Smooth muscle cell (in vitro differentiated cells): ENCODE measurements around the gene STK39. TPM values are rescaled to one million over a fixed set of nuclear protein-coding genes. Genes with fewer than 3 reads are reported as not detected.

ENCODE experiments used
- DNase-seq: peaks from one replicate; lab custom pipeline; 2025; ENCODE audit not compliant: unreplicated experiment; lab: John Stamatoyannopoulos, UW
- H2AFZ ChIP-seq: fragments of 200-600 bp; sonication (generic); 2 replicates; pipeline ENCODE4 v1.6.0; 2016; ENCODE audit warnings: antibody characterized with exemption, low read depth, mild to moderate bottlenecking
- H3F3A ChIP-seq: fragments of 200-600 bp; sonication (generic); 2 replicates; pipeline ENCODE4 v1.6.0; 2017; ENCODE audit warnings: antibody characterized with exemption, low read depth
- H3K27ac ChIP-seq: fragments of 200-600 bp; sonication (generic); 2 replicates; pipeline ENCODE4 v1.5.1; 2016; ENCODE audit warnings: low read depth, mild to moderate bottlenecking
- H3K27me3 ChIP-seq: fragments of 200-600 bp; sonication (generic); 2 replicates; pipeline ENCODE4 v1.6.1; 2016; ENCODE audit warnings: low read depth, mild to moderate bottlenecking
- H3K36me3 ChIP-seq: fragments of 200-600 bp; sonication (generic); 2 replicates; pipeline ENCODE4 v1.5.1; 2016; ENCODE audit warnings: low read depth
- H3K4me1 ChIP-seq: fragments of 200-600 bp; sonication (generic); 2 replicates; pipeline ENCODE4 v1.5.1; 2016; ENCODE audit warnings: low read depth
- H3K4me2 ChIP-seq: fragments of 200-600 bp; sonication (generic); 2 replicates; pipeline ENCODE4 v1.6.0; 2016; ENCODE audit warnings: mild to moderate bottlenecking
- H3K4me3 ChIP-seq: fragments of 200-600 bp; sonication (generic); 2 replicates; pipeline ENCODE4 v1.5.1; 2016; ENCODE audit warnings: mild to moderate bottlenecking
- H3K79me2 ChIP-seq: fragments of 200-600 bp; sonication (generic); 2 replicates; pipeline ENCODE4 v1.6.0; 2016; ENCODE audit warnings: low read depth, mild to moderate bottlenecking
- H3K9ac ChIP-seq: fragments of 200-600 bp; sonication (generic); 2 replicates; pipeline ENCODE4 v1.6.0; 2016; ENCODE audit warnings: low read depth
- H3K9me3 ChIP-seq: fragments of 200-600 bp; sonication (generic); replicated peaks from 2 replicates; pipeline ENCODE4 v1.5.1; 2016; ENCODE audit warnings: low read depth
- H4K20me1 ChIP-seq: fragments of 200-600 bp; sonication (generic); 2 replicates; pipeline ENCODE4 v1.6.0; 2016; ENCODE audit warnings: low read depth
- WGBS: methylation state at CpG from one replicate; pipeline ENCODE4 v1.1.7; 2016; ENCODE audit warnings: low lambda C conversion rate; 5-methylcytosine and 5-hydroxymethylcytosine counted together
- polyA plus RNA-seq: library from polyadenylated mRNA; unstranded; fragments of >200 nt; fragmentation: Nextera tagmentation; extraction: Ambion mirVana; gene quantifications from 2 replicates; pipeline ENCODE4 v1.2.1, GENCODE V29; 2016
- total RNA-seq: library from RNA; depleted of rRNA; stranded (reverse); fragments of >200 nt; gene quantifications from 2 replicates; pipeline ENCODE4 v1.2.3, GENCODE V29; 2014
- TF ChIP-seq, protein P1 (sequence below): fragments of 200-600 bp; sonication (generic); IDR thresholded peaks from 2 replicates; pipeline ENCODE4 v1.5.1; 2017; ENCODE audit warnings: borderline replicate concordance, mild to moderate bottlenecking, antibody characterized with exemption; ENCODE audit not compliant: insufficient read depth, poor library complexity, severe bottlenecking

Gene STK39
- total and polyA plus RNA-seq, 2 experiments from 2014 or later: 21.1 to 37.8 TPM

DNA sequence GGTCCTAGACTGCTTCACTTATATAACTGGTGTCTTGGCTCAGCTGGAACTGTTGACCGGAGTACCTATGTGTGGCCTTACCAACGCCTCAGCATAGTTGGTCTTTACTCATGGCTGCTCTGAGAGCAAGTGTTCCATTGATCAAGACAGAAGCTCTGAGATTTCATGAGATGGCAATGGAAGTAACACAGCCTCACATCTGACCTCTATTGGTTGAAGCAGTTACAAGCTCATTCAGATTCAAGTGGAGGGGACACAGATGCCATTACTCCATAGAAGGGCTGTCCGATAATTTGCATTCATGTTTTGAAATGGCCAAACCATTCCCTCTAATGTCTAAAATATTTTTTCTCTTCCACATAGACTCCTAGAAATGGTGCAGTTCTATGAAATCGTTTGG is 46.4 kb upstream of the STK39 start:
- TF ChIP-seq, protein P1, sequence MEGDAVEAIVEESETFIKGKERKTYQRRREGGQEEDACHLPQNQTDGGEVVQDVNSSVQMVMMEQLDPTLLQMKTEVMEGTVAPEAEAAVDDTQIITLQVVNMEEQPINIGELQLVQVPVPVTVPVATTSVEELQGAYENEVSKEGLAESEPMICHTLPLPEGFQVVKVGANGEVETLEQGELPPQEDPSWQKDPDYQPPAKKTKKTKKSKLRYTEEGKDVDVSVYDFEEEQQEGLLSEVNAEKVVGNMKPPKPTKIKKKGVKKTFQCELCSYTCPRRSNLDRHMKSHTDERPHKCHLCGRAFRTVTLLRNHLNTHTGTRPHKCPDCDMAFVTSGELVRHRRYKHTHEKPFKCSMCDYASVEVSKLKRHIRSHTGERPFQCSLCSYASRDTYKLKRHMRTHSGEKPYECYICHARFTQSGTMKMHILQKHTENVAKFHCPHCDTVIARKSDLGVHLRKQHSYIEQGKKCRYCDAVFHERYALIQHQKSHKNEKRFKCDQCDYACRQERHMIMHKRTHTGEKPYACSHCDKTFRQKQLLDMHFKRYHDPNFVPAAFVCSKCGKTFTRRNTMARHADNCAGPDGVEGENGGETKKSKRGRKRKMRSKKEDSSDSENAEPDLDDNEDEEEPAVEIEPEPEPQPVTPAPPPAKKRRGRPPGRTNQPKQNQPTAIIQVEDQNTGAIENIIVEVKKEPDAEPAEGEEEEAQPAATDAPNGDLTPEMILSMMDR: no peak
- no peaks in the 10 kb centered on the region for H4K20me1 ChIP-seq
- no peak overlapping the region for H3K9ac ChIP-seq
- H3K4me1 ChIP-seq: no peaks in the 10 kb centered on the region
- no peak overlapping the region for H2AFZ ChIP-seq
- H3K27ac ChIP-seq: no peak overlapping the region
- H3K79me2 ChIP-seq: no peaks in the 10 kb centered on the region
- no peak for DNase-seq
- H3K4me3 ChIP-seq: no peak overlapping the region
- H3K4me2 ChIP-seq: no peak overlapping the region
- WGBS: 91% methylated on average over 4 of the region's 4 CpGs
- H3K9me3 ChIP-seq: no peaks in the 10 kb centered on the region
- H3F3A ChIP-seq: no peaks in the 10 kb centered on the region
- no peaks in the 10 kb centered on the region for H3K36me3 ChIP-seq
- no peaks in the 10 kb centered on the region for H3K27me3 ChIP-seq

DNA sequence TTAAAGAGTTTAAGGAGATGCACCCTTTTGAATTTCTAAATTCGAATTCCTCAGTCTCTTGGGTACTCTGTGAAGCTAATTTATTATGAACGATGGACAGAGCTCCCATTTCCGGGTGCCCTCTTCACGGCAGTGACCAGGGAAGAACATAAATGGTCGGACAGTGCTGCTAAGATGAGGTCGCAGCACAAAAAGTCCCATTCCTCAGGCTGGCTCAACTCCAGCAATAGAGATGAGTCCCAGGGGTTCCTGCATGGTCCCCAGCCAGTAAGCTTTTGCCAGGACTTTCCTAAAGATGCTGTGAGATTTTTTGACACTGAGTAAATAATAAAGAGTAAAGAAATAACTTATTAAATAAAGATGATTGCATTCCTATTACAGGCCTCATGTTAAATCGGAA is 43.0 kb upstream of the STK39 start:
- TF ChIP-seq, protein P1: no peak
- Histone ChIP-seq H3K9me3 (no peaks in the 10 kb centered on the region), H4K20me1 (no peaks in the 10 kb centered on the region), H2AFZ (no peak overlapping the region), H3K4me3 (no peak overlapping the region), H3F3A (no peaks in the 10 kb centered on the region), H3K27me3 (no peaks in the 10 kb centered on the region), H3K36me3 (no peaks in the 10 kb centered on the region), H3K27ac (no peak overlapping the region), H3K9ac (no peak overlapping the region), H3K4me2 (no peak overlapping the region), H3K79me2 (no peaks in the 10 kb centered on the region), H3K4me1 (no peaks in the 10 kb centered on the region)
- 87% methylated on average over 7 of the region's 7 CpGs for WGBS
- DNase-seq: no peak

DNA sequence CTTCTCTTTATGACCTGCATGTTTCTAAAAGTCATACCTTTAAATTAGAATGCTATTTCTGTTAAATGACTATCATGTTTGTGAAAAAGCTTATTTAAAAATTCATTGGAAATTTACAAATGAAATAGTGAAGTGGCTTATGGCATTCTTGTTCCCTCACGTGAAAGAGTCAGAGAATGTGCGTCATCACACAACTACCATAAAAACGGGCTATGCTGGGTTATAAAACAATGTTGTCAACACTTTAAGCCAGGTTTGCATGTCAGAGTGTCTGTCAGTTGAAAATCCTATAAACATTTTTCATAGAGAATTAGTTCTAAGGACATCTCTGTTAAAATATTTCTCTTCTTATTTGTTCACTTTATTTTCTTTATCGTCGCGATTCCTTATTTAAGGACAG is 42.5 kb upstream of the STK39 start:
- Histone ChIP-seq H3K36me3 (no peaks in the 10 kb centered on the region), H4K20me1 (no peaks in the 10 kb centered on the region), H3K9ac (no peak overlapping the region), H3K4me2 (no peak overlapping the region), H3K4me1 (no peaks in the 10 kb centered on the region), H3K9me3 (no peaks in the 10 kb centered on the region), H3K4me3 (no peak overlapping the region), H3K79me2 (no peaks in the 10 kb centered on the region), H2AFZ (no peak overlapping the region), H3K27me3 (no peaks in the 10 kb centered on the region), H3F3A (no peaks in the 10 kb centered on the region), H3K27ac (no peak overlapping the region)
- TF ChIP-seq, protein P1: no peak
- DNase-seq: no peak
- 89% methylated on average over 6 of the region's 6 CpGs for WGBS

DNA sequence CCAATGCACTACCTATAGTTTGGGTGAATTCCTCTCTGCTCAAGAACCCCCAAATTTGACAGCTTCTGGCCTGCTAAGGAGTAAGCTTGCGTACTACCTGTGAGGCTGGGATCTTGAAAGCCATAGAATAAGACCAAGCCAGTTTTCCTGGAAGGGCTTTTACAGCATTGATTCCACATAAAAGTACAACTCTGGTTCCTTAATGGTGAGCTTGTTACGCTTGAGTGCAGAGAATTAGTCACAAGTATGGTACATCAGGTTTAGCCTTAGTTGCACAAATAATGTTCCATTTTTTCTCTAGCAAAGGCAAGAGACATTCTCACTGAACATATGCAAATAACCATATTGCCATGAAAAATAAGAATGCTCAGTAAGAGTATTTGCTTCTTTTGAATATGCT is 39.1 kb upstream of the STK39 start:
- Histone ChIP-seq H3K9ac (no peak overlapping the region), H3K27ac (no peak overlapping the region), H3K36me3 (no peaks in the 10 kb centered on the region), H3F3A (no peaks in the 10 kb centered on the region), H2AFZ (no peak overlapping the region), H3K4me2 (no peak overlapping the region), H3K4me1 (no peaks in the 10 kb centered on the region), H3K27me3 (no peaks in the 10 kb centered on the region), H4K20me1 (no peaks in the 10 kb centered on the region), H3K4me3 (no peak overlapping the region), H3K9me3 (no peaks in the 10 kb centered on the region), H3K79me2 (no peaks in the 10 kb centered on the region)
- WGBS: 98% methylated on average over 2 of the region's 2 CpGs
- no peak for DNase-seq
- TF ChIP-seq, protein P1: no peak
